B cell (primary cell): ENCODE results near the gene DDB1. TPM values are rescaled to one million over a fixed set of nuclear protein-coding genes. Genes with fewer than 3 reads are reported as not detected.

ENCODE experiments used
- ATAC-seq: fragments of 200-7000 bp; cut with Tn5 transposase; one replicate; pipeline ENCODE4 v1.10.0; 2021; ENCODE audit warnings: low read depth, mild to moderate bottlenecking, moderate number of reproducible peaks, moderate library complexity
- CTCF ChIA-PET: fragments of 350-600 bp; sonication (Branson Sonifier 250); formaldehyde crosslinking; loops from one replicate; lab custom pipeline; 2021; ENCODE audit warnings: antibody characterized with exemption, inconsistent platforms; lab: Charles Lee
- POLR2A ChIA-PET: fragments of 350-600 bp; sonication (Branson Sonifier 250); formaldehyde crosslinking; loops from one replicate; lab custom pipeline; 2021; ENCODE audit warnings: antibody characterized with exemption; lab: Charles Lee
- DNase-seq: peaks from one replicate; pipeline ENCODE4 v3.0.0; 2013
- H2AFZ ChIP-seq: 2 replicates; pipeline ENCODE4 v1.6.1; 2012; ENCODE audit warnings: mild to moderate bottlenecking, low read depth, low read length; ENCODE audit not compliant: insufficient read depth, poor library complexity, severe bottlenecking
- H3K27ac ChIP-seq, 2 donors: 1 replicate in 1 of 2; 2 replicates in 1 of 2; pipeline ENCODE4 v1.5.1; 2012 to 2013; ENCODE audit warnings: low read length in 2 of 2, mild to moderate bottlenecking in 2 of 2, moderate library complexity in 1 of 2
- H3K27me3 ChIP-seq, 4 experiments: fragments of 200-600 bp in 1 of 4; sonication (generic) in 1 of 4; replicated peaks in 1 of 4; 1 replicate in 2 of 4; 2 replicates in 2 of 4; pipeline versions ENCODE4 v1.6.1 to v1.7.0; 2013 to 2016; ENCODE audit warnings: low read length in 3 of 4, mild to moderate bottlenecking in 2 of 4, mixed read lengths in 1 of 4, moderate library complexity in 1 of 4; ENCODE audit not compliant: insufficient read depth in 4 of 4, control insufficient read depth in 3 of 4; ENCODE audit errors: control extremely low read depth in 1 of 4
- H3K36me3 ChIP-seq, 2 experiments: replicated peaks in 1 of 2; 1 replicate in 1 of 2; 2 replicates in 1 of 2; pipeline versions ENCODE4 v1.6.1 to v1.7.1; 2013; ENCODE audit warnings: low read length in 1 of 2; ENCODE audit not compliant: insufficient read depth in 2 of 2, control insufficient read depth in 1 of 2; ENCODE audit errors: control extremely low read depth in 1 of 2, extremely low read depth in 1 of 2
- H3K4me1 ChIP-seq, 2 donors: fragments of 200-600 bp in 1 of 2; sonication (generic) in 1 of 2; 1 replicate in 1 of 2; 2 replicates in 1 of 2; pipeline versions ENCODE4 v1.5.1 to v1.6.1; 2013 to 2017; ENCODE audit warnings: low read length in 2 of 2; ENCODE audit not compliant: control insufficient read depth in 2 of 2, insufficient read depth in 2 of 2
- H3K4me2 ChIP-seq: replicated peaks from 2 replicates; pipeline ENCODE3; 2012; ENCODE audit warnings: mild to moderate bottlenecking, low read depth, low read length; ENCODE audit not compliant: poor library complexity, severe bottlenecking
- H3K4me3 ChIP-seq, 5 experiments: fragments of 200-600 bp in 1 of 5; sonication (generic) in 1 of 5; 1 replicate in 3 of 5; 2 replicates in 2 of 5; pipeline versions ENCODE4 v1.5.1 to v1.7.0; 2011 to 2016; ENCODE audit warnings: low read length in 4 of 5, mild to moderate bottlenecking in 4 of 5, low read depth in 2 of 5, control low read depth in 1 of 5, moderate library complexity in 1 of 5; ENCODE audit not compliant: insufficient read depth in 1 of 5; ENCODE audit errors: control extremely low read depth in 1 of 5, extremely low read depth in 1 of 5
- H3K79me2 ChIP-seq: fragments of 200-600 bp; sonication (generic); one replicate; pipeline ENCODE4 v1.6.0; 2016; ENCODE audit warnings: low read length; ENCODE audit not compliant: control insufficient read depth, insufficient read depth
- H3K9ac ChIP-seq: fragments of 200-600 bp; sonication (generic); 2 replicates; pipeline ENCODE4 v1.6.1; 2017; ENCODE audit warnings: mild to moderate bottlenecking, low read length, moderate library complexity
- H3K9me3 ChIP-seq, 3 donors: one replicate each; pipeline versions ENCODE4 v1.6.1 to v1.7.1; 2013; ENCODE audit warnings: low read length in 2 of 3; ENCODE audit not compliant: control insufficient read depth in 2 of 3, insufficient read depth in 1 of 3; ENCODE audit errors: control extremely low read depth in 1 of 3
- H4K20me1 ChIP-seq: 2 replicates; pipeline ENCODE4 v1.6.0; 2012; ENCODE audit warnings: mild to moderate bottlenecking, low read length; ENCODE audit not compliant: insufficient read depth, control insufficient read depth, poor library complexity, severe bottlenecking
- H3K27ac Mint-ChIP-seq: one replicate; pipeline ENCODE4 v1.8.0; 2021; ENCODE audit warnings: mixed read lengths
- H3K27me3 Mint-ChIP-seq: one replicate; pipeline ENCODE4 v1.8.0; 2021; ENCODE audit warnings: mixed read lengths
- H3K4me1 Mint-ChIP-seq: one replicate; pipeline ENCODE4 v1.8.0; 2021; ENCODE audit warnings: mixed read lengths
- H3K4me3 Mint-ChIP-seq: one replicate; pipeline ENCODE4 v1.8.0; 2021; ENCODE audit warnings: mixed read lengths
- H3K9me3 Mint-ChIP-seq: one replicate; pipeline ENCODE4 v1.8.0; 2022; ENCODE audit warnings: mixed read lengths; ENCODE audit not compliant: insufficient read depth
- CTCF ChIP-seq: fragments of 200-600 bp; IDR thresholded peaks from one replicate; pipeline ENCODE4 v1.8.0; 2022; ENCODE audit warnings: antibody characterized with exemption, mild to moderate bottlenecking
- EZH2 ChIP-seq: IDR thresholded peaks from 2 replicates; pipeline ENCODE4 v1.6.1; 2012; ENCODE audit warnings: borderline replicate concordance, low read depth, mild to moderate bottlenecking, moderate library complexity, low read length; ENCODE audit not compliant: insufficient read depth, poor library complexity, severe bottlenecking
- WGBS: methylation state at CpG from one replicate; pipeline ENCODE4 v1.1.5; 2013; ENCODE audit warnings: missing lambda C conversion rate; ENCODE audit not compliant: insufficient coverage; 5-methylcytosine and 5-hydroxymethylcytosine counted together
- intact Hi-C: fragments of 100-400 bp; cut with micrococcal nuclease; formaldehyde crosslinking; loops from one replicate; pipeline ENCODE4 v1.10.0; 2022
- polyA plus RNA-seq: library from polyadenylated mRNA; depleted of rRNA; stranded (reverse); fragments of >200 nt; gene quantifications from 2 replicates; pipeline ENCODE4 v1.2.3, GENCODE V29; 2012
- total RNA-seq, 2 donors: library from RNA; stranded (reverse); fragments of 120-200 nt in 1 of 2; gene quantifications; 1 replicate in 1 of 2; 2 replicates in 1 of 2; pipeline versions ENCODE4 v1.2.3 to v1.2.4, GENCODE V29; 2013 to 2022

DDB1 gene
- total and polyA plus RNA-seq, 2 donors (not counting 1 experiment from before 2014, with no cell fraction given), result 52.4 to 155 TPM

GRCh38 chr11:61305417-61305816, 27.5 kb downstream of the DDB1 start:
- CTCF ChIA-PET, result no interaction called here
- 97% methylated on average over 7 of the region's 7 CpGs for WGBS

GRCh38 chr11:61303725-61304124, 29.2 kb downstream of the DDB1 start:
- Histone ChIP-seq H3K4me1 (no peaks in the 10 kb centered on the region), H3K4me2 (no peak overlapping the region), H3K79me2 (no peaks in the 10 kb centered on the region), H3K27ac (no peak overlapping the region), H2AFZ (no peak overlapping the region), H3K9me3 (no peaks in the 10 kb centered on the region), H3K4me3 (no peak overlapping the region), H4K20me1 (no peaks in the 10 kb centered on the region), H3K27me3 (no peaks in the 10 kb centered on the region), H3K9ac (no peak overlapping the region), H3K36me3 (peaks cover 0 to 87% of the 10 kb centered on the region in 2 experiments)
- no peaks in the 10 kb centered on the region for H3K4me1 Mint-ChIP-seq
- no peaks in the 10 kb centered on the region for H3K9me3 Mint-ChIP-seq
- no peak for TF ChIP-seq EZH2
- no peak for TF ChIP-seq CTCF
- H3K27me3 Mint-ChIP-seq, result no peaks in the 10 kb centered on the region
- no peak for DNase-seq
- intact Hi-C loops, result no loop called here
- CTCF ChIA-PET, result no interaction called here
- ATAC-seq, result no peak
- H3K4me3 Mint-ChIP-seq, result no peak overlapping the region
- 97% methylated on average over 3 of the region's 9 CpGs for WGBS
- POLR2A ChIA-PET, result interaction anchor here (0.6 kb wide), 1 partner anchor 23 kb away, joined by 6 read pairs; no protein-coding TSS in a partner anchor
- H3K27ac Mint-ChIP-seq, result no peak overlapping the region

More at GRCh38 chr11:61305417-61305816, 27.5 kb downstream of the DDB1 start:
- H3K9me3 Mint-ChIP-seq, result no peaks in the 10 kb centered on the region
- intact Hi-C loops, result no loop called here
- H3K9me3 ChIP-seq, result no peaks in the 10 kb centered on the region
- DNase-seq (no peak), ATAC-seq (no peak)
- POLR2A ChIA-PET, result no interaction called here
- no peak overlapping the region for H3K4me3 Mint-ChIP-seq
- H3K4me2 ChIP-seq, result no peak overlapping the region
- H3K27ac Mint-ChIP-seq, result no peak overlapping the region
- TF ChIP-seq EZH2, result no peak
- TF ChIP-seq CTCF, result no peak
- H2AFZ ChIP-seq, result no peak overlapping the region
- no peak overlapping the region for H3K4me3 ChIP-seq
- H4K20me1 ChIP-seq, result peaks cover under 1% of the 10 kb centered on the region
- H3K4me1 ChIP-seq, result no peaks in the 10 kb centered on the region
- H3K27ac ChIP-seq, result no peak overlapping the region
- H3K36me3 ChIP-seq, result peaks cover 4 to 91% of the 10 kb centered on the region in 2 experiments
- H3K27me3 ChIP-seq, result no peaks in the 10 kb centered on the region
- H3K79me2 ChIP-seq, result no peaks in the 10 kb centered on the region
- H3K4me1 Mint-ChIP-seq, result no peaks in the 10 kb centered on the region
- no peaks in the 10 kb centered on the region for H3K27me3 Mint-ChIP-seq
- no peak overlapping the region for H3K9ac ChIP-seq
